Muscle of arm (tissue), 14 donors: ENCODE measurements around the gene USP11. TPM values are rescaled to one million over a fixed set of nuclear protein-coding genes. Genes with fewer than 3 reads are reported as not detected.

Experiments
- DNase-seq: peaks from one replicate; pipeline ENCODE4 v3.0.0-alpha.2; 2013
- long read RNA-seq, 11 donors: transcript quantifications; one replicate each; lab custom pipeline, GENCODE V29; 2026
- polyA plus RNA-seq, 12 donors: library from polyadenylated mRNA; unstranded; fragments of 120-200 nt; gene quantifications; one replicate each; pipeline ENCODE4 v1.2.1, GENCODE V29; 2013; ENCODE audit not compliant: insufficient read length in 12 of 12

Gene USP11
- polyA plus RNA-seq: 100 to 1,000 TPM in 1 of 12 donors, 10 to 100 TPM in 10, not detected in 1; 57.2 to 104 (median 87.7) TPM
- long read RNA-seq, donor 1, transcript USP11-204 (21 exons, 3,515 nt): major isoform, 7 of 31 reads
- long read RNA-seq, donor 1, partial matches to known transcripts: 22 of 31 reads
- long read RNA-seq, donor 1, other reads (novel, unspliced or antisense): 0 of 31 reads
- long read RNA-seq, donor 2, transcript USP11-204 (21 exons, 3,515 nt): major isoform, 19 of 31 reads
- long read RNA-seq, donor 2, partial matches to known transcripts: 12 of 31 reads
- long read RNA-seq, donor 2, other reads (novel, unspliced or antisense): 0 of 31 reads
- long read RNA-seq, donor 3, transcript USP11-204 (21 exons, 3,515 nt): major isoform, 5 of 5 reads
- long read RNA-seq, donor 3, partial matches to known transcripts: 0 of 5 reads
- long read RNA-seq, donor 3, other reads (novel, unspliced or antisense): 0 of 5 reads
- long read RNA-seq, donor 4, partial matches to known transcripts: 0 of 2 reads
- long read RNA-seq, donor 4, other reads (novel, unspliced or antisense): 0 of 2 reads
- long read RNA-seq, donor 5, transcript USP11-204 (21 exons, 3,515 nt): major isoform, 10 of 17 reads
- long read RNA-seq, donor 5, partial matches to known transcripts: 6 of 17 reads
- long read RNA-seq, donor 5, other reads (novel, unspliced or antisense): 0 of 17 reads
- long read RNA-seq, donor 6, transcript USP11-204 (21 exons, 3,515 nt): major isoform, 6 of 7 reads
- long read RNA-seq, donor 6, partial matches to known transcripts: 0 of 7 reads
- long read RNA-seq, donor 6, other reads (novel, unspliced or antisense): 0 of 7 reads
- long read RNA-seq, donor 7, partial matches to known transcripts: 0 of 4 reads
- long read RNA-seq, donor 7, other reads (novel, unspliced or antisense): 0 of 4 reads
- long read RNA-seq, donor 8, transcript USP11-204 (21 exons, 3,515 nt): major isoform, 10 of 15 reads
- long read RNA-seq, donor 8, partial matches to known transcripts: 5 of 15 reads
- long read RNA-seq, donor 8, other reads (novel, unspliced or antisense): 0 of 15 reads
- long read RNA-seq, donor 9, partial matches to known transcripts: 6 of 9 reads
- long read RNA-seq, donor 9, other reads (novel, unspliced or antisense): 0 of 9 reads
- long read RNA-seq, donor 10, transcript USP11-204 (21 exons, 3,515 nt): major isoform, 10 of 10 reads
- long read RNA-seq, donor 10, partial matches to known transcripts: 0 of 10 reads
- long read RNA-seq, donor 10, other reads (novel, unspliced or antisense): 0 of 10 reads
- long read RNA-seq, donor 11, transcript USP11-204 (21 exons, 3,515 nt): major isoform, 11 of 27 reads
- long read RNA-seq, donor 11, partial matches to known transcripts: 15 of 27 reads
- long read RNA-seq, donor 11, other reads (novel, unspliced or antisense): 0 of 27 reads

- peak; percentile 69 for DNase-seq
Observed at GRCh38 chrX:47232803-47233332, at the start of gene USP11. Gene USP11 (plus strand): TSS chrX:47233009. CDS start chrX:47233044, 35 bp downstream.

- no peak for DNase-seq
Observed at GRCh38 chrX:47184486-47184885, 48.3 kb upstream of the USP11 start.

- no peak for DNase-seq
Observed at GRCh38 chrX:47185241-47185640, 47.6 kb upstream of the USP11 start.

- no peak for DNase-seq
Observed at GRCh38 chrX:47186096-47186740, 46.6 kb upstream of the USP11 start.

- no peak for DNase-seq
Observed at GRCh38 chrX:47187106-47187677, 45.6 kb upstream of the USP11 start.

- no peak for DNase-seq
Observed at GRCh38 chrX:47189906-47190305, 42.9 kb upstream of the USP11 start.

- peak; percentile 87 for DNase-seq
Observed at GRCh38 chrX:47190445-47191269, 42.2 kb upstream of the USP11 start.

GRCh38 chrX:47191331-47191730, 41.5 kb upstream of the USP11 start:
- no peak for DNase-seq

GRCh38 chrX:47191806-47192401, 40.9 kb upstream of the USP11 start:
- DNase-seq: no peak

GRCh38 chrX:47193475-47194193, 39.2 kb upstream of the USP11 start, which contains the start of gene UBA1:
Gene UBA1 (plus strand): TSS chrX:47193829. CDS start chrX:47198803, 4,974 bp downstream.
- peak; percentile 97 for DNase-seq

- DNase-seq: no peak
Observed at GRCh38 chrX:47194194-47194787, 38.5 kb upstream of the USP11 start.

- no peak for DNase-seq
Observed at GRCh38 chrX:47196098-47196497, 36.7 kb upstream of the USP11 start.

- DNase-seq: no peak
Observed at GRCh38 chrX:47197526-47197925, 35.3 kb upstream of the USP11 start.

GRCh38 chrX:47198026-47198686, 34.7 kb upstream of the USP11 start:
- no peak for DNase-seq

- DNase-seq: no peak
Observed at GRCh38 chrX:47198687-47199080, 34.1 kb upstream of the USP11 start.

GRCh38 chrX:47199286-47199685, 33.5 kb upstream of the USP11 start:
- DNase-seq: no peak
